Measurements from ENCODE around the gene MPG. TPM values are rescaled to one million over a fixed set of nuclear protein-coding genes. Genes with fewer than 3 reads are reported as not detected.

The MPG gene
- total RNA-seq, 2 donors from 2014 or later, result 111 to 138 TPM

- DNase-seq (ENCODE audit: low spot score), result no peak
- Histone ChIP-seq H3K4me1 (replicated peaks) (no peaks in the 10 kb centered on the region), H3K36me3 (peaks cover 0 to 32% of the 10 kb centered on the region in 2 donors), H3K27ac (no peak overlapping the region), H3K4me3 (no peak overlapping the region), H3K27me3 (replicated peaks; ENCODE audit: insufficient read depth) (no peaks in the 10 kb centered on the region), H3K9me3 (no peaks in the 10 kb centered on the region)
- TF ChIP-seq POLR2AphosphoS5 (IDR thresholded peaks at IDR 0.05) (no peak), POLR2A (IDR thresholded peaks at IDR 0.05) (no peak), CTCF (IDR thresholded peaks at IDR 0.05) (no peak)
- 91% methylated on average over 17 of the region's 17 CpGs for WGBS
- intact Hi-C loops (cut with DNase I), result no loop called here
Measured at GRCh38 chr16:56231-56927, 21.6 kb upstream of the MPG start.

- peaks cover 0 to 43% of the 10 kb centered on the region in 2 donors for H3K36me3 ChIP-seq
Measured at GRCh38 chr16:57711-58110, 20.3 kb upstream of the MPG start.

GRCh38 chr16:58491-59439 lies 19.3 kb upstream of the MPG start:
- peaks cover 4 to 51% of the 10 kb centered on the region in 2 donors for H3K36me3 ChIP-seq
- 81% methylated on average over 27 of the region's 29 CpGs for WGBS
- DNase-seq (ENCODE audit: low spot score), result no peak

More at GRCh38 chr16:57711-58110, 20.3 kb upstream of the MPG start:
- Histone ChIP-seq H3K4me3 (no peak overlapping the region), H3K27ac (no peak overlapping the region), H3K27me3 (replicated peaks; ENCODE audit: insufficient read depth) (no peaks in the 10 kb centered on the region), H3K4me1 (replicated peaks) (no peaks in the 10 kb centered on the region), H3K9me3 (no peaks in the 10 kb centered on the region)
- TF ChIP-seq POLR2AphosphoS5 (IDR thresholded peaks at IDR 0.05) (no peak), CTCF (IDR thresholded peaks at IDR 0.05) (no peak), POLR2A (IDR thresholded peaks at IDR 0.05) (no peak)
- no peak for DNase-seq (ENCODE audit: low spot score)
- intact Hi-C loops (cut with DNase I), result no loop called here
- 56% methylated on average over 8 of the region's 8 CpGs for WGBS

GRCh38 chr16:59440-60059 lies 18.5 kb upstream of the MPG start:
- TF ChIP-seq POLR2A (IDR thresholded peaks at IDR 0.05), result no peak
- TF ChIP-seq POLR2AphosphoS5 (IDR thresholded peaks at IDR 0.05), result no peak
- TF ChIP-seq CTCF (IDR thresholded peaks at IDR 0.05), result no peak
- WGBS, result 89% methylated on average over 14 of the region's 14 CpGs
- no peaks in the 10 kb centered on the region for H3K4me1 ChIP-seq (replicated peaks)
- H3K9me3 ChIP-seq, result no peaks in the 10 kb centered on the region
- peaks cover 4 to 55% of the 10 kb centered on the region in 2 donors for H3K36me3 ChIP-seq
- H3K4me3 ChIP-seq, result no peak overlapping the region
- no peak overlapping the region for H3K27ac ChIP-seq
- intact Hi-C loops (cut with DNase I), result no loop called here
- H3K27me3 ChIP-seq (replicated peaks; ENCODE audit: insufficient read depth), result no peaks in the 10 kb centered on the region
- no peak for DNase-seq (ENCODE audit: low spot score)

More at GRCh38 chr16:58491-59439, 19.3 kb upstream of the MPG start:
- H3K27me3 ChIP-seq (replicated peaks; ENCODE audit: insufficient read depth), result no peaks in the 10 kb centered on the region
- intact Hi-C loops (cut with DNase I), result no loop called here
- no peak for TF ChIP-seq POLR2AphosphoS5 (IDR thresholded peaks at IDR 0.05)
- no peak overlapping the region for H3K4me3 ChIP-seq
- no peak overlapping the region for H3K27ac ChIP-seq
- no peaks in the 10 kb centered on the region for H3K4me1 ChIP-seq (replicated peaks)
- no peaks in the 10 kb centered on the region for H3K9me3 ChIP-seq

- Histone ChIP-seq H3K27me3 (replicated peaks; ENCODE audit: insufficient read depth) (no peaks in the 10 kb centered on the region), H3K4me1 (replicated peaks) (no peaks in the 10 kb centered on the region), H3K9me3 (no peaks in the 10 kb centered on the region), H3K4me3 (no peak overlapping the region), H3K36me3 (peaks cover 4 to 57% of the 10 kb centered on the region in 2 donors), H3K27ac (no peak overlapping the region)
- no peak for DNase-seq (ENCODE audit: low spot score)
- intact Hi-C loops (cut with DNase I), result no loop called here
- WGBS, result 84% methylated on average over 6 of the region's 11 CpGs
- TF ChIP-seq POLR2A (IDR thresholded peaks at IDR 0.05) (no peak), POLR2AphosphoS5 (IDR thresholded peaks at IDR 0.05) (no peak), CTCF (IDR thresholded peaks at IDR 0.05) (no peak)
Measured at GRCh38 chr16:60166-60565, 17.9 kb upstream of the MPG start.
